Adrenal gland (tissue), 12 donors: Measurements from ENCODE around the gene NUDT17. TPM values are rescaled to one million over a fixed set of nuclear protein-coding genes. Genes with fewer than 3 reads are reported as not detected.

ENCODE experiments used
- DNase-seq, 7 donors: peaks; one replicate each; pipeline ENCODE4 v3.0.0-alpha.2; 2019 to 2020
- H3K27ac ChIP-seq, 5 donors: fragments of 200-600 bp; sonication (generic) in 4 of 5; 1 replicate in 3 of 5; 2 replicates in 2 of 5; pipeline versions ENCODE4 v1.5.1 to v1.8.0; 2016 to 2020; ENCODE audit warnings: mild to moderate bottlenecking in 1 of 5
- H3K27me3 ChIP-seq: fragments of 200-600 bp; 2 replicates; pipeline ENCODE4 v1.8.0; 2021
- H3K36me3 ChIP-seq, 2 donors: fragments of 200-600 bp; replicated peaks in 1 of 2; 1 replicate in 1 of 2; 2 replicates in 1 of 2; pipeline versions ENCODE4 v1.5.1 to v1.8.0; 2018 to 2022
- H3K4me1 ChIP-seq, 2 donors: fragments of 200-600 bp; replicated peaks in 1 of 2; 1 replicate in 1 of 2; 2 replicates in 1 of 2; pipeline versions ENCODE4 v1.5.1 to v1.8.0; 2018 to 2021
- H3K4me3 ChIP-seq, 4 donors: fragments of 200-600 bp; sonication (generic) in 3 of 4; one replicate each; pipeline ENCODE4 v1.5.1; 2016 to 2018
- H3K9me3 ChIP-seq, 3 donors: fragments of 200-600 bp; sonication (generic) in 1 of 3; replicated peaks in 1 of 3; 1 replicate in 2 of 3; 2 replicates in 1 of 3; pipeline versions ENCODE4 v1.5.1 to v1.8.0; 2016 to 2021
- POLR2A ChIP-seq, 2 donors: fragments of 450-650 bp; IDR thresholded peaks; one replicate each; pipeline ENCODE4 v1.6.1; 2017; ENCODE audit warnings: antibody characterized with exemption in 2 of 2, mild to moderate bottlenecking in 2 of 2, moderate library complexity in 1 of 2
- WGBS, 4 donors: extraction: QIAGEN DNeasy Blood & Tissue Kit in 2 of 4; methylation state at CpG; one replicate each; pipeline versions ENCODE4 v1.1.5 to v1.1.7; 2013 to 2017; 5-methylcytosine and 5-hydroxymethylcytosine counted together
- intact Hi-C, 2 donors: fragments of 100-400 bp; cut with DNase I; formaldehyde crosslinking; loops; one replicate each; pipeline versions ENCODE4 v1.14.1 to v1.15.0; 2022 to 2023
- polyA plus RNA-seq, 3 donors: library from polyadenylated mRNA; stranded (reverse); fragments of 200-250 nt in 2 of 3; fragments of 350-450 nt in 1 of 3; fragmentation: Illumina TruSeq in 1 of 3; extraction: RNeasy Lipid Tissue Mini Kit (QIAGEN cat#74804) in 1 of 3; gene quantifications; one replicate each; pipeline ENCODE4 v1.2.3, GENCODE V29; 2013 to 2014
- total RNA-seq, 9 donors: library from RNA; depleted of rRNA in 4 of 9; stranded (reverse); fragments of >200 nt in 4 of 9; fragments of 120-200 nt in 1 of 9; fragmentation: NEBNext Ultra II Directional in 1 of 9; extraction: Animal tissue kit (Norgen Biotek cat#: 25700) in 1 of 9; gene quantifications; one replicate each; pipeline versions ENCODE4 v1.1.0 to v1.2.4, GENCODE V29; 2013 to 2023
- TF ChIP-seq, protein P1 (sequence below), 6 experiments: fragments of 450-650 bp in 4 of 6; fragments of 200-600 bp in 2 of 6; sonication (generic) in 1 of 6; IDR thresholded peaks; 1 replicate in 5 of 6; 2 replicates in 1 of 6; pipeline versions ENCODE4 v1.5.1 to v1.8.0; 2016 to 2021; ENCODE audit warnings: antibody characterized with exemption in 6 of 6, mild to moderate bottlenecking in 2 of 6, moderate library complexity in 1 of 6
- donor health status: healthy with polysubstance abuse.
- donor health status: Bipolar disorder and iron deficiency.
- donor health status: DM: yes; HTN: yes; CAD: no.
- donor health status: DM: no; HTN: no; CAD: no.
- donor health status: DM: no; HTN: no; CAD: no.
- donor health status: DM: yes; HTN: yes; CAD: no.

Gene NUDT17
- total and polyA plus RNA-seq, 12 donors = 1.5 to 7.8 (median 3.3) TPM

GRCh38 chr1:145885738-145886287 is 40.4 kb downstream of the NUDT17 start, which contains the start of gene ANKRD35:
Gene ANKRD35 (minus strand): TSS chr1:145885866. CDS start chr1:145885758, 108 bp downstream.
- no peak within 1 kb of the TSS for H3K27ac ChIP-seq
- WGBS, 4 donors = 0 to 4% (median 2%) methylated on average over 14 to 36 of the region's 36 CpGs

GRCh38 chr1:145886390-145886789 is 41.0 kb downstream of the NUDT17 start:
- Histone ChIP-seq H3K4me3 (peak overlapping the region in 2 of 4 donors; percentile 53 to 63), H3K36me3 (no peaks in the 10 kb centered on the region), H3K9me3 (no peaks in the 10 kb centered on the region), H3K4me1 (peaks cover 8 to 15% of the 10 kb centered on the region in 2 donors), H3K27me3 (no peaks in the 10 kb centered on the region), H3K27ac (no peak overlapping the region)
- intact Hi-C loops = no loop called here
- TF ChIP-seq, protein P1, sequence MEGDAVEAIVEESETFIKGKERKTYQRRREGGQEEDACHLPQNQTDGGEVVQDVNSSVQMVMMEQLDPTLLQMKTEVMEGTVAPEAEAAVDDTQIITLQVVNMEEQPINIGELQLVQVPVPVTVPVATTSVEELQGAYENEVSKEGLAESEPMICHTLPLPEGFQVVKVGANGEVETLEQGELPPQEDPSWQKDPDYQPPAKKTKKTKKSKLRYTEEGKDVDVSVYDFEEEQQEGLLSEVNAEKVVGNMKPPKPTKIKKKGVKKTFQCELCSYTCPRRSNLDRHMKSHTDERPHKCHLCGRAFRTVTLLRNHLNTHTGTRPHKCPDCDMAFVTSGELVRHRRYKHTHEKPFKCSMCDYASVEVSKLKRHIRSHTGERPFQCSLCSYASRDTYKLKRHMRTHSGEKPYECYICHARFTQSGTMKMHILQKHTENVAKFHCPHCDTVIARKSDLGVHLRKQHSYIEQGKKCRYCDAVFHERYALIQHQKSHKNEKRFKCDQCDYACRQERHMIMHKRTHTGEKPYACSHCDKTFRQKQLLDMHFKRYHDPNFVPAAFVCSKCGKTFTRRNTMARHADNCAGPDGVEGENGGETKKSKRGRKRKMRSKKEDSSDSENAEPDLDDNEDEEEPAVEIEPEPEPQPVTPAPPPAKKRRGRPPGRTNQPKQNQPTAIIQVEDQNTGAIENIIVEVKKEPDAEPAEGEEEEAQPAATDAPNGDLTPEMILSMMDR (IDR thresholded peaks at IDR 0.05) = no peak
- no peak for TF ChIP-seq POLR2A (IDR thresholded peaks at IDR 0.05)
- 44 to 48% (median 46%) methylated on average over 11 of the region's 11 CpGs for WGBS, 4 donors
- DNase-seq = no peak

More at GRCh38 chr1:145885738-145886287, 40.4 kb downstream of the NUDT17 start, which contains the start of gene ANKRD35:
- Histone ChIP-seq H3K4me3 (peak within 1 kb of the TSS in 2 of 4 donors; percentile 53 to 63), H3K36me3 (no peaks in the 10 kb centered on the region), H3K27me3 (no peaks in the 10 kb centered on the region), H3K9me3 (no peaks in the 10 kb centered on the region), H3K4me1 (peaks cover 3 to 10% of the 10 kb centered on the region in 2 donors)
- TF ChIP-seq, protein P1 (IDR thresholded peaks at IDR 0.05) = no peak
- TF ChIP-seq POLR2A (IDR thresholded peaks at IDR 0.05) = no peak
- intact Hi-C loops = no loop called here
- peak; percentile 71 to 91 (median 82) for DNase-seq

- Histone ChIP-seq H3K36me3 (no peaks in the 10 kb centered on the region), H3K4me3 (no peak overlapping the region), H3K4me1 (peaks cover 12 to 19% of the 10 kb centered on the region in 2 donors), H3K9me3 (no peaks in the 10 kb centered on the region), H3K27me3 (no peaks in the 10 kb centered on the region), H3K27ac (no peak overlapping the region)
- 58 to 65% (median 61%) methylated on average over 8 of the region's 8 CpGs for WGBS, 4 donors
- intact Hi-C loops = no loop called here
- DNase-seq = no peak
- no peak for TF ChIP-seq POLR2A (IDR thresholded peaks at IDR 0.05)
- TF ChIP-seq, protein P1 (IDR thresholded peaks at IDR 0.05) = no peak
Measured at GRCh38 chr1:145886816-145887215, 41.4 kb downstream of the NUDT17 start.

DNA sequence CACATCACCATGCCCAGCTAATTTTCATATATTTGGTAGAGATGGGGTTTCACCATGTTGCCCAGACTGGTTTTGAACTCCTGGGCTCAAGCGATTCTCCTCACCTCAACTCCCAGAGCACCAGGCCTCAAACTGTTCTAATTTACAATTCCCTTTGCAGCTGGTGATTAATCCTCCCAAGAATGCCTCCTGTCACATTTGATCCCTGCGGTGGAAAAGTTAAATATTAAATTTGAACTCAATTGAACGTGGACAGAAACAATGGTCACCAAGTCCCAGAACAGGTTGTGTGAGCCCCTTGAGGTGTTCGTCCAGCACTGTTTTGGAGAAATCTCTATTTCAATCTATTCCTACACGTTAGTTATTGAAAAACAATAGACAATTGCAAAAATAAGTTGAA is 42.2 kb downstream of the NUDT17 start:
- Histone ChIP-seq H3K27ac (no peak overlapping the region), H3K4me1 (peaks cover 17 to 28% of the 10 kb centered on the region in 2 donors), H3K4me3 (no peak overlapping the region)

More for the DNA sequence above, 42.2 kb downstream of the NUDT17 start:
- Histone ChIP-seq H3K27me3 (no peaks in the 10 kb centered on the region), H3K9me3 (no peaks in the 10 kb centered on the region), H3K36me3 (no peaks in the 10 kb centered on the region)
- intact Hi-C loops = no loop called here
- DNase-seq = no peak
- 79 to 87% (median 80%) methylated on average over 5 of the region's 5 CpGs for WGBS, 4 donors
- TF ChIP-seq, protein P1 (IDR thresholded peaks at IDR 0.05) = no peak
- no peak for TF ChIP-seq POLR2A (IDR thresholded peaks at IDR 0.05)
